Panc1 (cell line): ENCODE results near the gene ABHD16B. TPM values are rescaled to one million over a fixed set of nuclear protein-coding genes. Genes with fewer than 3 reads are reported as not detected.
A peak's percentile ranks its signal among the peaks of the same experiment; 100 is the strongest.

Experiments used
- ATAC-seq: fragments of 200-7000 bp; cut with Tn5 transposase; 2 replicates; pipeline ENCODE4 v1.9.1; 2020; ENCODE audit warnings: mild to moderate bottlenecking, moderate library complexity
- BruUV-seq: library from RNA; stranded (reverse); fragments of 400-500 nt; replicated peaks from 2 replicates; lab custom pipeline; 2021; lab: Mats Ljungman, UMichigan
- CTCF ChIA-PET: fragments of 300-600 bp; sonication (Branson Sonifier 250); formaldehyde crosslinking; loops from one replicate; lab custom pipeline; 2022; ENCODE audit warnings: antibody characterized with exemption; lab: Charles Lee
- POLR2A ChIA-PET: fragments of 300-600 bp; sonication (Branson Sonifier 250); formaldehyde crosslinking; loops from one replicate; lab custom pipeline; 2022; ENCODE audit warnings: antibody characterized with exemption; lab: Charles Lee
- DNase-seq: peaks from one replicate; pipeline ENCODE4 v3.0.0-alpha.2; 2010; ENCODE audit warnings: low read depth, low spot score
- H3K27ac ChIP-seq: 2 replicates; pipeline ENCODE4 v1.5.1; 2011; ENCODE audit warnings: mild to moderate bottlenecking, low read length, inconsistent platforms
- H3K27me3 ChIP-seq: fragments of 200-500 bp; sonication (Bioruptor generic); 2 replicates; pipeline ENCODE4 v1.6.0; 2014; ENCODE audit warnings: low read length, inconsistent platforms; ENCODE audit not compliant: control insufficient read depth, insufficient read depth
- H3K36me3 ChIP-seq: fragments of 200-500 bp; sonication (Bioruptor generic); 2 replicates; pipeline ENCODE4 v1.5.1; 2014; ENCODE audit warnings: inconsistent platforms, mild to moderate bottlenecking, low read length, moderate library complexity; ENCODE audit not compliant: control insufficient read depth, insufficient read depth
- H3K4me1 ChIP-seq: 2 replicates; pipeline ENCODE4 v1.5.1; 2011; ENCODE audit warnings: inconsistent platforms, mild to moderate bottlenecking, low read length, moderate library complexity; ENCODE audit not compliant: control insufficient read depth, insufficient read depth
- H3K4me3 ChIP-seq, 2 experiments: 2 replicates each; pipeline ENCODE4 v1.5.1; 2011 to 2012; ENCODE audit warnings: low read depth in 2 of 2, low read length in 2 of 2, mild to moderate bottlenecking in 2 of 2, inconsistent platforms in 1 of 2, moderate library complexity in 1 of 2
- H3K9me3 ChIP-seq: fragments of 200-500 bp; sonication (Bioruptor generic); 2 replicates; pipeline ENCODE4 v1.5.1; 2014; ENCODE audit warnings: low read depth, mild to moderate bottlenecking, inconsistent platforms, low read length, moderate library complexity; ENCODE audit not compliant: control insufficient read depth, insufficient read depth
- POLR2AphosphoS5 ChIP-seq: IDR thresholded peaks from 2 replicates; pipeline ENCODE4 v1.6.1; 2012; ENCODE audit warnings: mild to moderate bottlenecking, low read depth, low read length, moderate library complexity
- SIN3A ChIP-seq: IDR thresholded peaks from 2 replicates; pipeline ENCODE4 v1.6.1; 2012; ENCODE audit warnings: low read depth, mild to moderate bottlenecking, low read length, moderate library complexity, borderline replicate concordance; ENCODE audit not compliant: insufficient read depth
- TCF7L2 ChIP-seq: IDR thresholded peaks from 2 replicates; pipeline ENCODE4 v1.6.1; 2011; ENCODE audit warnings: mild to moderate bottlenecking, low read depth, low read length, inconsistent platforms
- in situ Hi-C: cut with HindIII; loops from 2 replicates; pipeline ENCODE4 v1.10.0; 2016; ENCODE audit warnings: low sequenced_read_pairs, low pct_unique_long_range_greater_than_20kb
- intact Hi-C: fragments of 100-400 bp; cut with micrococcal nuclease; formaldehyde crosslinking; loops from one replicate; pipeline ENCODE4 v1.10.0; 2022; ENCODE audit not compliant: unreplicated experiment
- total RNA-seq: library from RNA; stranded (reverse); gene quantifications from one replicate; pipeline ENCODE4 v1.2.1, GENCODE V29; 2021; ENCODE audit not compliant: unreplicated experiment
- TF ChIP-seq, protein P1 (sequence below): fragments of 450-650 bp; IDR thresholded peaks from 2 replicates; pipeline ENCODE4 v1.5.1; 2017; ENCODE audit warnings: mild to moderate bottlenecking
- TF ChIP-seq, protein P2 (sequence below), 2 experiments: IDR thresholded peaks; 2 replicates each; pipeline ENCODE4 v1.6.1; 2011 to 2012; ENCODE audit warnings: low read depth in 2 of 2, control low read depth in 1 of 2, low read length in 1 of 2, mild to moderate bottlenecking in 1 of 2, moderate library complexity in 1 of 2; ENCODE audit not compliant: insufficient read depth in 1 of 2

ABHD16B gene
- total RNA-seq, 1 experiment from 2014 or later = not detected

DNA sequence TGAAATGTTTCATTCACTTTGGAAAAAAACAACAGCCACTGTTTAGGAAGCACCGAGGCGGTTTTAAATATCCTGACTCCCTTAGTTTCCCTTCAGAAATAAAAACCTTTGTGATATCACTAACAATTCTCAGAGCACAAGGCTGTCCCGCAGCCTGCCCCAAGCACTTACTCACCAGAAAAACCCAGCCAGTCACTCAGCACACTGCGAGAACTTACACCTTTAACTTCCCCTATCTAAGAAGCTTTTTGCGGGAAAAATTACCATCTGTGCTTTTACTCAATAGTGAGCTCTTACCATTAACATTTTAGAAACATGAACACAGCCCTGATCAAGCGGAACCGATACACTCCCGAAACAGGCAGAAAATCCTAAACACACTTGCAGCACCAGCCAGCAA lies 39.5 kb upstream of the ABHD16B start:
- intact Hi-C loops (no loop called here), in situ Hi-C loops (no loop called here)
- BruUV-seq = no TSS peak
- ChIA-PET CTCF (no interaction called here), POLR2A (no interaction called here)
- no peak for ATAC-seq
- DNase-seq = no peak
- no peaks in the 10 kb centered on the region for H3K27me3 ChIP-seq
- H3K27ac ChIP-seq = 0 out of 2 replicates have a peak overlapping the region, but pooled peaks have one; percentile 3
- H3K4me3 ChIP-seq = no peak overlapping the region
- H3K36me3 ChIP-seq = no peaks in the 10 kb centered on the region
- peaks cover 18% of the 10 kb centered on the region for H3K4me1 ChIP-seq
- TF ChIP-seq, protein P1, sequence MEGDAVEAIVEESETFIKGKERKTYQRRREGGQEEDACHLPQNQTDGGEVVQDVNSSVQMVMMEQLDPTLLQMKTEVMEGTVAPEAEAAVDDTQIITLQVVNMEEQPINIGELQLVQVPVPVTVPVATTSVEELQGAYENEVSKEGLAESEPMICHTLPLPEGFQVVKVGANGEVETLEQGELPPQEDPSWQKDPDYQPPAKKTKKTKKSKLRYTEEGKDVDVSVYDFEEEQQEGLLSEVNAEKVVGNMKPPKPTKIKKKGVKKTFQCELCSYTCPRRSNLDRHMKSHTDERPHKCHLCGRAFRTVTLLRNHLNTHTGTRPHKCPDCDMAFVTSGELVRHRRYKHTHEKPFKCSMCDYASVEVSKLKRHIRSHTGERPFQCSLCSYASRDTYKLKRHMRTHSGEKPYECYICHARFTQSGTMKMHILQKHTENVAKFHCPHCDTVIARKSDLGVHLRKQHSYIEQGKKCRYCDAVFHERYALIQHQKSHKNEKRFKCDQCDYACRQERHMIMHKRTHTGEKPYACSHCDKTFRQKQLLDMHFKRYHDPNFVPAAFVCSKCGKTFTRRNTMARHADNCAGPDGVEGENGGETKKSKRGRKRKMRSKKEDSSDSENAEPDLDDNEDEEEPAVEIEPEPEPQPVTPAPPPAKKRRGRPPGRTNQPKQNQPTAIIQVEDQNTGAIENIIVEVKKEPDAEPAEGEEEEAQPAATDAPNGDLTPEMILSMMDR = no peak
- TF ChIP-seq, protein P2, sequence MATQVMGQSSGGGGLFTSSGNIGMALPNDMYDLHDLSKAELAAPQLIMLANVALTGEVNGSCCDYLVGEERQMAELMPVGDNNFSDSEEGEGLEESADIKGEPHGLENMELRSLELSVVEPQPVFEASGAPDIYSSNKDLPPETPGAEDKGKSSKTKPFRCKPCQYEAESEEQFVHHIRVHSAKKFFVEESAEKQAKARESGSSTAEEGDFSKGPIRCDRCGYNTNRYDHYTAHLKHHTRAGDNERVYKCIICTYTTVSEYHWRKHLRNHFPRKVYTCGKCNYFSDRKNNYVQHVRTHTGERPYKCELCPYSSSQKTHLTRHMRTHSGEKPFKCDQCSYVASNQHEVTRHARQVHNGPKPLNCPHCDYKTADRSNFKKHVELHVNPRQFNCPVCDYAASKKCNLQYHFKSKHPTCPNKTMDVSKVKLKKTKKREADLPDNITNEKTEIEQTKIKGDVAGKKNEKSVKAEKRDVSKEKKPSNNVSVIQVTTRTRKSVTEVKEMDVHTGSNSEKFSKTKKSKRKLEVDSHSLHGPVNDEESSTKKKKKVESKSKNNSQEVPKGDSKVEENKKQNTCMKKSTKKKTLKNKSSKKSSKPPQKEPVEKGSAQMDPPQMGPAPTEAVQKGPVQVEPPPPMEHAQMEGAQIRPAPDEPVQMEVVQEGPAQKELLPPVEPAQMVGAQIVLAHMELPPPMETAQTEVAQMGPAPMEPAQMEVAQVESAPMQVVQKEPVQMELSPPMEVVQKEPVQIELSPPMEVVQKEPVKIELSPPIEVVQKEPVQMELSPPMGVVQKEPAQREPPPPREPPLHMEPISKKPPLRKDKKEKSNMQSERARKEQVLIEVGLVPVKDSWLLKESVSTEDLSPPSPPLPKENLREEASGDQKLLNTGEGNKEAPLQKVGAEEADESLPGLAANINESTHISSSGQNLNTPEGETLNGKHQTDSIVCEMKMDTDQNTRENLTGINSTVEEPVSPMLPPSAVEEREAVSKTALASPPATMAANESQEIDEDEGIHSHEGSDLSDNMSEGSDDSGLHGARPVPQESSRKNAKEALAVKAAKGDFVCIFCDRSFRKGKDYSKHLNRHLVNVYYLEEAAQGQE (IDR thresholded peaks at IDR 0.05; ENCODE audit: insufficient read depth in 1 of 2, low read depth in 2 of 2, low read length in 1 of 2) = no peak
- TF ChIP-seq TCF7L2 (no peak), POLR2AphosphoS5 (no peak), SIN3A (no peak)
- no peaks in the 10 kb centered on the region for H3K9me3 ChIP-seq

DNA sequence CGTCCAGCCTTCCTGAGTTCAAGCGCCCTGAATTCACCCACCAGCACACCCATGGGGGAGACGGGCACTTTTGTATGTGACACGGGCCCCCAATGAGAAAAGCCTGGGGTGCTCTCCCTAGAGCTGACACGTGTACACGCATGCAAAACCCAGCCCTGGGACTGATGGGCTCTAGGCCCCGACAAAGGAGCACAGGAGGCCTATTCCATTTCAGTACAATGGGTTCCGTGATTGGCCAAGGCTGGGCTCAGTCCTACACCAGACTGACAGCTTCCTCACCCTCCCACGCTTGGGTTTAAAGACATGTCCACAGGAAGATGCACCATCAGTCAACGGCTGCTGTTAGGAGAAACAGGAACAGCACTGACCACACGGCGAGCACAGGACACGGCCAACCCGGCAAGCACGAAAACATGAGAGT lies 39.0 kb upstream of the ABHD16B start:
- ATAC-seq = peak; percentile 37; the same call in 1 of the 2 replicates

More for the DNA sequence above, 39.0 kb upstream of the ABHD16B start:
- Histone ChIP-seq H3K9me3 (no peaks in the 10 kb centered on the region), H3K4me3 (no peak overlapping the region), H3K27ac (peak overlapping the region; percentile 13; the same call in 1 of the 2 replicates), H3K36me3 (no peaks in the 10 kb centered on the region), H3K27me3 (no peaks in the 10 kb centered on the region), H3K4me1 (peaks cover 22% of the 10 kb centered on the region)
- no TSS peak for BruUV-seq
- TF ChIP-seq, protein P1 = no peak
- TF ChIP-seq SIN3A (no peak), TCF7L2 (no peak), POLR2AphosphoS5 (no peak)
- TF ChIP-seq, protein P2 (IDR thresholded peaks at IDR 0.05; ENCODE audit: insufficient read depth in 1 of 2, low read depth in 2 of 2, low read length in 1 of 2) = no peak
- ChIA-PET CTCF (no interaction called here), POLR2A (no interaction called here)
- DNase-seq = no peak
- in situ Hi-C loops = no loop called here
- intact Hi-C loops = no loop called here
